NCI-H748 treated with DMSO at 0.1 percent for 48 hours (cell line): ENCODE results near the gene UBE3D.
"Not testable (repeated sequence)": the region's sequence is repeated elsewhere in the genome, so short reads cannot be mapped to it uniquely, and the experiment has no call there.

ENCODE experiments used
- DNase-seq: peaks from one replicate; lab custom pipeline; 2025; lab: John Stamatoyannopoulos, UW

The UBE3D gene

GRCh38 chr6:82971877-82972460 is 93.7 kb downstream of the UBE3D start:
- DNase-seq: no peak

GRCh38 chr6:82970839-82971238 is 94.8 kb downstream of the UBE3D start:
- no peak for DNase-seq

GRCh38 chr6:82968708-82969107 is 96.9 kb downstream of the UBE3D start:
- DNase-seq: no peak

- no peak for DNase-seq
Measured at GRCh38 chr6:82963191-82963925, 102.3 kb downstream of the UBE3D start.

- no peak for DNase-seq
Measured at GRCh38 chr6:82959385-82959941, 106.2 kb downstream of the UBE3D start.

GRCh38 chr6:82958551-82958950 is 107.1 kb downstream of the UBE3D start:
- no peak for DNase-seq

GRCh38 chr6:82957868-82958245 is 107.8 kb downstream of the UBE3D start:
- DNase-seq: no peak

- no peak for DNase-seq
Measured at GRCh38 chr6:82957171-82957867, 108.3 kb downstream of the UBE3D start.

GRCh38 chr6:82955841-82956240 is 109.8 kb downstream of the UBE3D start:
- no peak for DNase-seq

- DNase-seq: no peak
Measured at GRCh38 chr6:82954937-82955577, 110.6 kb downstream of the UBE3D start.

- no peak for DNase-seq
Measured at GRCh38 chr6:82954356-82954755, 111.3 kb downstream of the UBE3D start.

- DNase-seq: no peak
Measured at GRCh38 chr6:82953871-82954270, 111.8 kb downstream of the UBE3D start.

- no peak for DNase-seq
Measured at GRCh38 chr6:82951935-82952334, 113.7 kb downstream of the UBE3D start.

- DNase-seq: no peak
Measured at GRCh38 chr6:82951389-82951788, 114.3 kb downstream of the UBE3D start.

- DNase-seq: not testable (repeated sequence)
Measured at GRCh38 chr6:82930915-82931314, 134.7 kb downstream of the UBE3D start.

- DNase-seq: no peak
Measured at GRCh38 chr6:82924799-82925535, 140.7 kb downstream of the UBE3D start.

- no peak for DNase-seq
Measured at GRCh38 chr6:82921258-82921657, 144.4 kb downstream of the UBE3D start.

- DNase-seq: no peak
Measured at GRCh38 chr6:82917346-82918064, 148.1 kb downstream of the UBE3D start.

- DNase-seq: no peak
Measured at GRCh38 chr6:82915666-82916065, 150.0 kb downstream of the UBE3D start.

- no peak for DNase-seq
Measured at GRCh38 chr6:82914511-82914910, 151.1 kb downstream of the UBE3D start.

- no peak for DNase-seq
Measured at GRCh38 chr6:82910820-82911219, 154.8 kb downstream of the UBE3D start.
